Measurements from ENCODE around the gene ANO3.

DNA sequence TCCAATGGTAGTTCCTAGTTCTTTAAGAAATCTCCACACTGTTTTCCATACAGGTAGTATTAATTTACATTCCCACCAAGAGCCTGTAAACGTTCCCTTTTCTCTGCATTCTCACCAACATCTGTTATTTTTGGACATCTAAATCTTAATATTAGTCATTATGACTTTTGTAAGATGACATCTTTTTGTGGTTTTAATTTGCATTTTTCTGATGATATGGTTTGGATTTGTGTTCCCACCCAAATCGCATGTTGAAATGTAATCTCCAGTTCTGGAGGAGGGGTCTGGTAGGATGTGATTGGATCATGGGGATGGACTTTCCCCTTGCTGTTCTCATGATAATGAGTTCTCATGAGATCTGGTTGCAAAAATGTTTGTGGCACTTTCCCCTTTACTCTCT is 151.2 kb downstream of the ANO3 start:
- TF ChIP-seq POLR2A (IDR thresholded peaks at IDR 0.05; ENCODE audit: low read depth, low read length) (no peak), POLR2AphosphoS5 (IDR thresholded peaks at IDR 0.05; ENCODE audit: insufficient read depth, low read depth, low read length) (no peak), EZH2 (IDR thresholded peaks at IDR 0.05; ENCODE audit: borderline replicate concordance, low read depth, low read length, severe bottlenecking) (no peak), GATA2 (IDR thresholded peaks at IDR 0.05; ENCODE audit: insufficient read depth, insufficient read length, low read depth, low read length) (no peak), MYC (IDR thresholded peaks at IDR 0.05; ENCODE audit: low read depth, low read length) (no peak), JUN (IDR thresholded peaks at IDR 0.05; ENCODE audit: borderline replicate concordance, insufficient read depth, insufficient read length, low read depth) (no peak), FOS (IDR thresholded peaks at IDR 0.05; ENCODE audit: borderline replicate concordance, insufficient read depth, low read length) (no peak)
- TF ChIP-seq, protein P1, sequence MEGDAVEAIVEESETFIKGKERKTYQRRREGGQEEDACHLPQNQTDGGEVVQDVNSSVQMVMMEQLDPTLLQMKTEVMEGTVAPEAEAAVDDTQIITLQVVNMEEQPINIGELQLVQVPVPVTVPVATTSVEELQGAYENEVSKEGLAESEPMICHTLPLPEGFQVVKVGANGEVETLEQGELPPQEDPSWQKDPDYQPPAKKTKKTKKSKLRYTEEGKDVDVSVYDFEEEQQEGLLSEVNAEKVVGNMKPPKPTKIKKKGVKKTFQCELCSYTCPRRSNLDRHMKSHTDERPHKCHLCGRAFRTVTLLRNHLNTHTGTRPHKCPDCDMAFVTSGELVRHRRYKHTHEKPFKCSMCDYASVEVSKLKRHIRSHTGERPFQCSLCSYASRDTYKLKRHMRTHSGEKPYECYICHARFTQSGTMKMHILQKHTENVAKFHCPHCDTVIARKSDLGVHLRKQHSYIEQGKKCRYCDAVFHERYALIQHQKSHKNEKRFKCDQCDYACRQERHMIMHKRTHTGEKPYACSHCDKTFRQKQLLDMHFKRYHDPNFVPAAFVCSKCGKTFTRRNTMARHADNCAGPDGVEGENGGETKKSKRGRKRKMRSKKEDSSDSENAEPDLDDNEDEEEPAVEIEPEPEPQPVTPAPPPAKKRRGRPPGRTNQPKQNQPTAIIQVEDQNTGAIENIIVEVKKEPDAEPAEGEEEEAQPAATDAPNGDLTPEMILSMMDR (IDR thresholded peaks at IDR 0.05; ENCODE audit: extremely low read depth in 1 of 2, insufficient read depth in 1 of 2, low read depth in 1 of 2, low read length in 2 of 2): no peak
- TF ChIP-seq, protein P2, sequence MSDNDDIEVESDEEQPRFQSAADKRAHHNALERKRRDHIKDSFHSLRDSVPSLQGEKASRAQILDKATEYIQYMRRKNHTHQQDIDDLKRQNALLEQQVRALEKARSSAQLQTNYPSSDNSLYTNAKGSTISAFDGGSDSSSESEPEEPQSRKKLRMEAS (IDR thresholded peaks at IDR 0.05; ENCODE audit: insufficient read depth, insufficient read length): no peak

Measured in endothelial cell of umbilical vein (primary cell).